Upper lobe of right lung (tissue), 1 donor: Measurements from ENCODE around the gene CKB. TPM values are rescaled to one million over a fixed set of nuclear protein-coding genes. Genes with fewer than 3 reads are reported as not detected.

Experiments used
- ATAC-seq: fragments of 200-7000 bp; cut with Tn5 transposase; one replicate; pipeline ENCODE4 v1.9.1; 2020; ENCODE audit warnings: mild to moderate bottlenecking, moderate library complexity
- DNase-seq: peaks from one replicate; pipeline ENCODE4 v3.0.0-alpha.2; 2020
- H3K27ac ChIP-seq: fragments of 200-600 bp; one replicate; pipeline ENCODE4 v1.8.0; 2022
- H3K27me3 ChIP-seq: fragments of 200-600 bp; one replicate; pipeline ENCODE4 v1.8.0; 2022; ENCODE audit warnings: mild to moderate bottlenecking
- H3K36me3 ChIP-seq: fragments of 200-600 bp; one replicate; pipeline ENCODE4 v1.8.0; 2022
- H3K4me1 ChIP-seq: fragments of 200-600 bp; one replicate; pipeline ENCODE4 v1.8.0; 2022
- H3K4me3 ChIP-seq: fragments of 200-600 bp; one replicate; pipeline ENCODE4 v1.8.0; 2022; ENCODE audit warnings: mild to moderate bottlenecking
- H3K9me3 ChIP-seq: fragments of 200-600 bp; one replicate; pipeline ENCODE4 v1.8.0; 2022
- intact Hi-C: fragments of 100-400 bp; cut with DNase I; formaldehyde crosslinking; loops from one replicate; pipeline ENCODE4 v1.11.0; 2022
- long read RNA-seq: library from polyadenylated mRNA; unstranded; transcript quantifications from one replicate; pipeline ENCODE4 v2.0.0, GENCODE V29; 2021
- total RNA-seq: library from RNA; stranded (reverse); fragmentation: NEBNext Ultra II Directional; extraction: Animal tissue kit (Norgen Biotek cat#: 25700); gene quantifications from one replicate; pipeline ENCODE4 v1.2.1, GENCODE V29; 2021
- TF ChIP-seq, protein P1 (sequence below): fragments of 200-600 bp; IDR thresholded peaks from one replicate; pipeline ENCODE4 v1.8.0; 2022; ENCODE audit warnings: antibody characterized with exemption
- donor health status: DM: no; HTN: yes; CAD: no; lungs with severe emphysema.

Gene CKB
- 148 TPM for total RNA-seq
- long read RNA-seq, transcript CKB-201 (8 exons, 1,709 nt) = major isoform, 120 of 280 reads
- long read RNA-seq, transcript CKB-202 (4 exons, 1,170 nt) = minor isoform, 78 of 280 reads
- long read RNA-seq, partial matches to known transcripts = 57 of 280 reads
- long read RNA-seq, other reads (novel, unspliced or antisense) = 19 of 280 reads

GRCh38 chr14:103522649-103523574, at the start of gene CKB:
TSS of gene CKB (minus strand) at chr14:103522830. CDS start at chr14:103522493, 337 bp downstream.
- H3K4me1 ChIP-seq = peaks cover 59% of the 10 kb centered on the region
- ATAC-seq (peak; percentile 27), DNase-seq (peak; percentile 86)
- intact Hi-C loops = no loop called here
- H3K36me3 ChIP-seq = no peaks in the 10 kb centered on the region
- H3K9me3 ChIP-seq = no peaks in the 10 kb centered on the region
- TF ChIP-seq, protein P1, sequence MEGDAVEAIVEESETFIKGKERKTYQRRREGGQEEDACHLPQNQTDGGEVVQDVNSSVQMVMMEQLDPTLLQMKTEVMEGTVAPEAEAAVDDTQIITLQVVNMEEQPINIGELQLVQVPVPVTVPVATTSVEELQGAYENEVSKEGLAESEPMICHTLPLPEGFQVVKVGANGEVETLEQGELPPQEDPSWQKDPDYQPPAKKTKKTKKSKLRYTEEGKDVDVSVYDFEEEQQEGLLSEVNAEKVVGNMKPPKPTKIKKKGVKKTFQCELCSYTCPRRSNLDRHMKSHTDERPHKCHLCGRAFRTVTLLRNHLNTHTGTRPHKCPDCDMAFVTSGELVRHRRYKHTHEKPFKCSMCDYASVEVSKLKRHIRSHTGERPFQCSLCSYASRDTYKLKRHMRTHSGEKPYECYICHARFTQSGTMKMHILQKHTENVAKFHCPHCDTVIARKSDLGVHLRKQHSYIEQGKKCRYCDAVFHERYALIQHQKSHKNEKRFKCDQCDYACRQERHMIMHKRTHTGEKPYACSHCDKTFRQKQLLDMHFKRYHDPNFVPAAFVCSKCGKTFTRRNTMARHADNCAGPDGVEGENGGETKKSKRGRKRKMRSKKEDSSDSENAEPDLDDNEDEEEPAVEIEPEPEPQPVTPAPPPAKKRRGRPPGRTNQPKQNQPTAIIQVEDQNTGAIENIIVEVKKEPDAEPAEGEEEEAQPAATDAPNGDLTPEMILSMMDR = no peak
- H3K27me3 ChIP-seq = no peaks in the 10 kb centered on the region
- peak within 1 kb of the TSS; percentile 69 for H3K4me3 ChIP-seq
- peak within 1 kb of the TSS; percentile 84 for H3K27ac ChIP-seq

GRCh38 chr14:103569408-103569807, 46.8 kb upstream of the CKB start:
- no peak for ATAC-seq
- H3K27me3 ChIP-seq = no peaks in the 10 kb centered on the region
- peaks cover 13% of the 10 kb centered on the region for H3K4me1 ChIP-seq
- no peak overlapping the region for H3K4me3 ChIP-seq
- no peak overlapping the region for H3K27ac ChIP-seq
- TF ChIP-seq, protein P1 = no peak
- no peak for DNase-seq
- peaks cover 24% of the 10 kb centered on the region for H3K36me3 ChIP-seq
- intact Hi-C loops = no loop called here
- H3K9me3 ChIP-seq = no peaks in the 10 kb centered on the region

DNA sequence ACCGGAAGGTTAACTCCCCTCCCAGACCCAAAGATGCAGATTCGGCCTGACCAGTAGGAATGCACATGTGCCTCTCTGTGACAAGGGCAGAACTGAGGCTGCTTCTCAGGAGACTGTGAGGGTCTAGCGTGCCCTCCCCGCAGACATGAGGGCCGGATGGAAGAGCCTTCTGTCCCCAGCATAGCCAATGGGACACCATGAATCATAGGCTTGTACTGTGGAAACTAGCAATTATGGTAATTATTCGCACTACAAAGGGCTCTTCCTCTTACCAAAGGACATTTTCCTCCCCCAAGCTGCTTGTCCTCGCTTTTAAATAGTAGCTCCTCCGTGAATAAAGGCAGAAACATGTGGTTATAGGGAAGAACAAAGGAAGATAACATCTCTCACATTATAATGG, 46.3 kb upstream of the CKB start:
- no peak for DNase-seq
- ATAC-seq = no peak
- Histone ChIP-seq H3K36me3 (peaks cover 19% of the 10 kb centered on the region), H3K4me3 (no peak overlapping the region), H3K4me1 (peaks cover 14% of the 10 kb centered on the region), H3K27ac (no peak overlapping the region), H3K9me3 (no peaks in the 10 kb centered on the region), H3K27me3 (no peaks in the 10 kb centered on the region)
- intact Hi-C loops = no loop called here
- TF ChIP-seq, protein P1 = no peak

- Histone ChIP-seq H3K9me3 (no peaks in the 10 kb centered on the region), H3K27me3 (no peaks in the 10 kb centered on the region), H3K4me3 (peak overlapping the region; percentile 87), H3K27ac (peak overlapping the region; percentile 97), H3K36me3 (peaks cover 20% of the 10 kb centered on the region), H3K4me1 (peaks cover 42% of the 10 kb centered on the region)
- no peak for DNase-seq
- no peak for ATAC-seq
- TF ChIP-seq, protein P1 = no peak
- intact Hi-C loops = no loop called here
Measured at GRCh38 chr14:103563844-103564505, 41.3 kb upstream of the CKB start.

DNA sequence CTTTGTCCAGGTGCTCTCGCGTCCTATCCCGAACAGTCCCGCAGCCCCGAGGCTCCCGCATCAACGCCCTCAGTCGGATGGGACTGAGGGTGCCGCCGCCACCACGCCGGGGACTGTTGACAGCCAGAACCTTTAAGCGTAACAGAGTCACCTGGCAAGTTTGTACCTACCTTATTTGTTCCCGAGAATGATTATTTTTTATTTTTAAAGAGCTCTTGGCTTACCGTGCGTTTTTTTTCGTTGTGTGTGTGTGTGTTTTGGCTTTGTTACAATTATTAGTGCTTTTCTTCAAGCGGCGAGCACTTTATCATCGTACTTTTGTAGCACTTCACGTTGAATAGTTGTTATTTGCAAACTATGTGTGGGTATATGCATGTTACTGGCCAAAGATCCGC, 40.6 kb upstream of the CKB start:
- Histone ChIP-seq H3K4me3 (peak overlapping the region; percentile 87), H3K4me1 (peaks cover 50% of the 10 kb centered on the region), H3K27ac (peak overlapping the region; percentile 97), H3K27me3 (no peaks in the 10 kb centered on the region), H3K9me3 (no peaks in the 10 kb centered on the region), H3K36me3 (peaks cover 27% of the 10 kb centered on the region)
- TF ChIP-seq, protein P1 = no peak
- DNase-seq (no peak), ATAC-seq (no peak)
- intact Hi-C loops = no loop called here
